GM18907 (cell line): Measurements from ENCODE around the gene FYB1.
A peak's percentile ranks its signal among the peaks of the same experiment; 100 is the strongest.
"Not testable (repeated sequence)": the region's sequence is repeated elsewhere in the genome, so short reads cannot be mapped to it uniquely, and the experiment has no call there.

ENCODE experiments used
- ATAC-seq: cut with Tn5 transposase; IDR thresholded peaks from one replicate; pipeline ENCODE4 v1.9.1; 2021; ENCODE audit warnings: mild to moderate bottlenecking, moderate library complexity; ENCODE audit not compliant: unreplicated experiment

FYB1 gene

GRCh38 chr5:39190311-39191102 is 28.9 kb downstream of the FYB1 start:
- ATAC-seq = no peak

- no peak for ATAC-seq
Observed at GRCh38 chr5:39189292-39189955, 29.9 kb downstream of the FYB1 start.

- peak; percentile 49 for ATAC-seq
Observed at GRCh38 chr5:39187831-39188731, 31.3 kb downstream of the FYB1 start.

- ATAC-seq = no peak
Observed at GRCh38 chr5:39186722-39187539, 32.4 kb downstream of the FYB1 start.

GRCh38 chr5:39186289-39186688 is 33.1 kb downstream of the FYB1 start:
- no peak for ATAC-seq

- ATAC-seq = no peak
Observed at GRCh38 chr5:39185761-39186160, 33.6 kb downstream of the FYB1 start.

- not testable (repeated sequence) for ATAC-seq
Observed at GRCh38 chr5:39179561-39179960, 39.8 kb downstream of the FYB1 start.

GRCh38 chr5:39178861-39179260 is 40.5 kb downstream of the FYB1 start:
- no peak for ATAC-seq

- peak; percentile 37 for ATAC-seq
Observed at GRCh38 chr5:39178171-39178570, 41.2 kb downstream of the FYB1 start.

- peak; percentile 79 for ATAC-seq
Observed at GRCh38 chr5:39177631-39177964, 41.8 kb downstream of the FYB1 start.

GRCh38 chr5:39176759-39177630 is 42.4 kb downstream of the FYB1 start:
- ATAC-seq = peak; percentile 46

GRCh38 chr5:39175273-39175955 is 43.9 kb downstream of the FYB1 start:
- no peak for ATAC-seq

- ATAC-seq = no peak
Observed at GRCh38 chr5:39173069-39173468, 46.3 kb downstream of the FYB1 start.

GRCh38 chr5:39172593-39172992 is 46.8 kb downstream of the FYB1 start:
- no peak for ATAC-seq

GRCh38 chr5:39171647-39172046 is 47.7 kb downstream of the FYB1 start:
- ATAC-seq = no peak

- no peak for ATAC-seq
Observed at GRCh38 chr5:39169081-39169480, 50.3 kb downstream of the FYB1 start.

- no peak for ATAC-seq
Observed at GRCh38 chr5:39167972-39168342, 51.4 kb downstream of the FYB1 start.

GRCh38 chr5:39167141-39167971 is 52.0 kb downstream of the FYB1 start:
- ATAC-seq = no peak
